Central memory CD4-positive, alpha-beta T cell (primary cell): Measurements from ENCODE around the gene FIBCD1.

ENCODE experiments used
- DNase-seq: peaks from one replicate; pipeline ENCODE4 v3.0.0; 2022

Gene FIBCD1

DNA sequence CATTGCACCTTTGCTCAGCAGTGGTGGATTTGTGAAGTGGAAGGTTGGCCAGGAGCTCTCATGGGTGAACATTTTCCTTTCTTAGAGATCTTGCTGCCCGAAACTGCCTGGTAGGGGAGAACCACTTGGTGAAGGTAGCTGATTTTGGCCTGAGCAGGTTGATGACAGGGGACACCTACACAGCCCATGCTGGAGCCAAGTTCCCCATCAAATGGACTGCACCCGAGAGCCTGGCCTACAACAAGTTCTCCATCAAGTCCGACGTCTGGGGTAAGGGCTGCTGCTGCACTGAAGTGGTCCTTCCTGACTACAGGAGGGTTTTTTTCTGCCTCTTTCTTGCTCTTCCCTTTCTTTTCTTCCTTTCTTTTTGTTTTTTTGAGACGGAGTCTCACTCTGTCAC lies 64.3 kb downstream of the FIBCD1 start:
- no peak for DNase-seq

DNA sequence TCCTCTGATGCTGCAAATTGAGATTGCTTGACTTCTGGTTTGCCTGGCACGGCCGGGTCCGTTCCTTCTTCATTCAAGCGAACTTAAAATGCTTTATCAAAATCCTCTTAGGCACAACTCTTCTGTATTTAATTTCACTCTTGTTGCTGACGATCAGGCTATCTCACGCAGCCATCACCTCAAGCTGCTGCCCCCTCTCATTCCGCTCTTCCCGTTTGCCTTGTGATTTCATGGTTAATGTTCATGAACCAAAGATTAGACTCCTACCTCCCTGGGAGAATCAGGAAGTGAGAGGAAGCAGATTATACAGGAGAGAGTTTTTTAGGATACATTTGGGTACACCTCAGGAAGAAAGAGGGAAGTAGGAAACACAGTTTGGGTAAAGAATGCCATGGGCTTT lies 65.1 kb downstream of the FIBCD1 start:
- no peak for DNase-seq

DNA sequence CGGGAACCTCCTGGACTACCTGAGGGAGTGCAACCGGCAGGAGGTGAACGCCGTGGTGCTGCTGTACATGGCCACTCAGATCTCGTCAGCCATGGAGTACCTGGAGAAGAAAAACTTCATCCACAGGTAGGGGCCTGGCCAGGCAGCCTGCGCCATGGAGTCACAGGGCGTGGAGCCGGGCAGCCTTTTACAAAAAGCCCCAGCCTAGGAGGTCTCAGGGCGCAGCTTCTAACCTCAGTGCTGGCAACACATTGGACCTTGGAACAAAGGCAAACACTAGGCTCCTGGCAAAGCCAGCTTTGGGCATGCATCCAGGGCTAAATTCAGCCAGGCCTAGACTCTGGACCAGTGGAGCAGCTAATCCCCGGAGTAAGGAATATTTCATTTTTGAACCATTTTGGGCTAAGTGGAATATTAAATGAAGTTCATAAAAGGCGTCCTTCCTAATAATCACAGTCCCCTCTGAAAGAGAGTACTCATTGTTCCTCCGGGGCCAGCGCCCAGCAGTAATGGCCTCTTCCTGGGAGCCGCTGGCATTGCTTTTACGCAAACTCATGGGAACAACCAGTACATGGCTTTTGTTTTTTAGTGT lies 66.0 kb downstream of the FIBCD1 start:
- DNase-seq: no peak

DNA sequence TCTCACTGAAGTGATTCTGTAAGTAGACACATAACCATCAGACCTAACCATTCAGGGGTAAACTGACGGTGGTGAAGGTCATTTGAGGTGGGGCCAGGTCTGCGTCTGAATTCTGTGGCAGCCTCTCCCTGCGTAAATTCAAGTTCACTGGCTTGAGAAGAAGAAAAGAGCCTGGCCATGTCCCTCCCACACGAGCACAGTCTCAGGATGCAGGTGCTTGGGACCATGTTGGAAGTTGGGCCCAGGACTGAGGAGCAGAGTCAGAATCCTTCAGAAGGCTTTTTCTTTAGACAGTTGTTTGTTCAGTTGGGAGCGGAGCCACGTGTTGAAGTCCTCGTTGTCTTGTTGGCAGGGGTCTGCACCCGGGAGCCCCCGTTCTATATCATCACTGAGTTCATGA lies 66.5 kb downstream of the FIBCD1 start:
- no peak for DNase-seq

DNA sequence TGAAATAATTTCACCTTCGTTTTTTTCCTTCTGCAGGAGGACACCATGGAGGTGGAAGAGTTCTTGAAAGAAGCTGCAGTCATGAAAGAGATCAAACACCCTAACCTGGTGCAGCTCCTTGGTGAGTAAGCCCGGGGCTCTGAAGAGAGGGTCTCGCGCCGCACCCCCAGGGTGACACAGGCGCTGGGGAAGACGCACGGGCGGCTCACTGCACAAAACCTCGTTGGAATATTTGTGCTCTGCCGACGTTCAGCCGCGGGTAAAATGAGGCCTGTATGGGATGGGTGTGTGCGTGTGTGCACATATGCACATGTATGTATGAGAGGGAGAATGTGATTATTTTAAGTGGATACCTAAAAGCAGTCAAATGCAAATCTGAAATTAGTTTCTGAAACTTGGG lies 67.0 kb downstream of the FIBCD1 start:
- no peak for DNase-seq

DNA sequence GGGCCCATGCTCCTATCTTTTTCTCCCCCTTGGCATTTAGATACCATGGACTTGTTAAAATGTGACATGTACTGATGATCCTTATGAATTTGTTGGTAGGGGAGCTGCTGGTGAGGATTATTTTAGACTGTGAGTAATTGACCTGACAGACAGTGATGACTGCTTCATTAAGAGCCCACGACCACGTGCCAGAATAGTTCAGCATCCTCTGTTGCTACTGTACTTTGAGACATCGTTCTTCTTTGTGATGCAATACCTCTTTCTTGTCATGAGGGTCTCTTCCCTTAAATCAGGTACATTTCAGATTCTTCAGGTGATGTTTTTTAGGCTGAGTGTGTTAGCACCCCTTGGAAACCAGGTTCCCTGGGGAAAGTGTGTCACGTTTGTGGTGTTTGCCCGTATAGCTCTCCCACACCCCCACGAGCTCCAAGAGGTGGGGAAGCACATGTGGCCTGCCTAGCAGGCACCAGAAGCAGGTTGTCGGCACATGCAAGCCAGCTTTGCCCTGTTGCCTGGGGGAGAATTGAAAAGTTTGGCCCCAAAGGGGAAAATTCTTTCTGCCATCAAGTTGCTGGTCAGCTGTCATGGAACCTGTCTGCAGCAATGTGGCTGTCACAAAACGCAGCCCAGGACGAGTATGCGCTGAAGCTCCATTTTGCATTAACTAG lies 67.5 kb downstream of the FIBCD1 start:
- no peak for DNase-seq

DNA sequence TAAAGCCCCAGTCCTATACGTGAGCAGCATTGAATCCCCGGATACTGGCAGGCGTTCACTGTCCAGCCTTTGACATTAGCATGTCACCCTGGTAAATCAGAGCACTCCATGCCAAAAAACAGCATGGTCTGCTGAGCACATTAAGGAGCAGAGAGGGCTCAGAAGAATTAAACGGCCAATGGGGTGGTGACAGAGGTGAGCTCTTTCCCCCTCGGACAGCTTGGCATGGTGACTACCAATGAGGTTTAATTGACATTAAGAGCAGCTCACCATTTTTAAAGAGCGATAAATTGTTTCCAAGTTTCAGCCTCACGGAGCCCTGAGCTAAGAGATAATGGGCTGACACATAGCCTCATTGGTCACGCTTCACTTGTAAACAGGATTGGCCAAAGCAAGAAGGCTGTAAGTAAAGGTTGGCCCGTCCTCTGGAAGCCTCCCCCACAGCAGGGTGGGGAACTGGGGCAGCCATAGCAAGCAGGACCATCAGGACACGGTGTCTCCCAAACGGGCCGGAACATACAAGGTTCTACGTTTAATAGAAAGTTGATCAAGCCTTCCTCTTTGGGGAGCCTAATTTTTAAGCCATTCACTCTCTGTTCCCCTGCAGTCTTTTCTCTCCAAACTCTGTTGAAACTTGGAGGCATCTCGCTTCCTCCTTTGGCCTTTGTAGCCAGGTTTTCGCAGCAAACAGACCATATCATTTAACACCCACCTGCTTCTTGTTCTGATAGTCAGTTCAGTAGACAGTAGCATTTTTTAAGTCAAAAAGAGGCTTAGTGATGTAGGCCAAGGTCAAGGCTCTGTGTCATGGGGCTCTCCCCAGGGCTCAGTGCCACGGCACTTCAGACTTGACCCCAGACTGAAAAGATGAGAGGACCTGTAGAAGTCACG lies 68.3 kb downstream of the FIBCD1 start:
- DNase-seq: no peak

DNA sequence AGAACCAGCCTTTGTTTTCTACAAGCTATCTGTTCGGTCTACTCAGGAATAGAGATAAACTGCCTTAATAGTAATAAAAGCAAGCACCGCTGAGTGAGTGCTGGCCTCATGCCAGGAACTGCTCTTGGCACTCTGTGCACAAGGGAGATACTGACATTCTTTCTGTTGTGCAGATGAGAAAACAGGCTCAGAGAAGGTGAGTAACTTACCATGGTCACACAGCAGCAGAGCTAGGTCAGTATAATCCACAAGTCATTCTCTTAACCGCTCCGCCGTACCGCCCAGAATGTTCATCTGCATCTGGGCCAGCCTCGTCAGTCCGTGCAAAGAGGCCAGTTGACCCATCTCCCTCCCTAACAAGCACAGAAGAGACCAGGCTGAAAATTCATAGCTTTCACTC lies 69.8 kb downstream of the FIBCD1 start:
- no peak for DNase-seq

DNA sequence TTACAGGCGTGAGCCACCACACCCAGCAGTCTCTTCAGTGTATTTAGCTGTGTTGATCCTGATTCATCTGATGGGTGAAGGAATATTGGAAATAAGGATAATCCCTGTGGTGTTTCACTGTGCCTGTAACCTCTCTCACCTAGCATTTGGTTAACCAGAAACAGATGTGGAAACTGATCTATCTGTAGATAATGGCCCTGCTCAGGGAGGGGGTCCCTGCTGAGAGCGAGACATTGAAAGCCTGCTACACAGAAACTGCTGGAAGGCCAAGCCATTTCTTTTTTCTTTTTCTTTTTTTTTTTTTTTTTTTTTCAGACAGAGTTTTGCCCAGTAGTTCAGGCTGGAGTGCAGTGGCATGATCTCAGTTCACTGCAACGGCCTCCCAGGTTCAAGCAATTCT lies 70.8 kb downstream of the FIBCD1 start:
- no peak for DNase-seq

DNA sequence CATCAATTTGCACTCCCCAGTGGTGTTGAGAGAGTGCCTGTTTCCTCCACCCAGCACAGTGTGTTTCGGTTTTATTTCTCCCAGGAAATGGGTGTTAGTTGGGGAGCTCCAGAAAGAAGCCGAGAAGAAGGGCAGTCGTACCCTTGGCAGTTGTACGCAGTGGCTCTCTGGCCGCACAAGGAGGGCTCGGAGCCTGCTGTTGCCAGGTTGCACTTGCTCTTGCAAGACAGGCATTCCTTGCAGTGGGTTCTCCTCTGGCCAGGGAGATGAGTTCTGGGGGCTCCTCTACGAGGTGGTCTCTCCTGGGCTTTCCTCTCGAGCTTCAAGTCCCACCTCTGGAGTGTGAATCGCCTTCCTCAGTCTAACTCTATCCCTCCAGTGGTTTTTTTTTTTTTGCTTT lies 71.5 kb downstream of the FIBCD1 start:
- no peak for DNase-seq

DNA sequence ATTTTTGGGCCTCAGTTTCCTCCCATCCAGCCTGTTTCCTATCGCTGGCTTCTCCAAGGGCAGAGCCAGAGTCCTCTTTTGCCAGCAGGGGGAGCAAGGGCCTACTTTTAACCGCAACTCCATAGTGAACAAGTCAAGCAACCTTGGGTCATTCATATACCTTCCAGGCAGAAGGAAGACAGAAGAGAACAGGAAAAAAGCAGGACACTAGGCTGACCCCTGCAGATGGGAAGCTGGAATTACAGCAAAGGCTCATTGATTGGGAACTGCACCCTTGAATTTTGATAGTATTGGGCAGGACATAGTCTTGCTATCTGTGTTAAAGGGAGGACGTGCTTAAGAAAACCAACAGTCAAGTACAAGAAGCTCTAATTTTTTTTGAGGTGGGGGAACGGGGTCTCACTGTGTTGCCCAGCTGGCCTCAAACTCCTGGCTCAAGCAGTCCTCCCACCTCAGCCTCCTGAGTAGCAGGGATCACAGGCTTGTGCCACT lies 72.5 kb downstream of the FIBCD1 start:
- peak; percentile 23 for DNase-seq

DNA sequence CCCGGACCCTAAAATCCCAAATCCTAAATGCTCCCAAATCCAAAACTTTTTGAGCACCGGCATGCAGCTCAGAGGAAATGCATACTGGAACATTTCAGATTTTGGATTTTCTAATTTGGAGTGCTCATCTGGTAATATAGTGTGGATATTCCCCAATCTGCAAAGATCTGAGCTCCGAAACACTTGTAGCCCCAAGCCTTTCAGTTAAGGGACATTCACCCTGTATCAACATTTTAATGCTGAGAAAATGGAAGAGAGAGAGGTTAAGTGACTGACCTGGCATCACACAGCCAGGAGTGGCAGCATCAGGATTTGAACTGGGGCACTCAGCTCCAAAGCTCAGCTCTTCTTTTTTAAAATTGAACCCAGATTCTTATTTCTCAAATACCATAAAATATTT lies 73.1 kb downstream of the FIBCD1 start:
- DNase-seq: no peak

DNA sequence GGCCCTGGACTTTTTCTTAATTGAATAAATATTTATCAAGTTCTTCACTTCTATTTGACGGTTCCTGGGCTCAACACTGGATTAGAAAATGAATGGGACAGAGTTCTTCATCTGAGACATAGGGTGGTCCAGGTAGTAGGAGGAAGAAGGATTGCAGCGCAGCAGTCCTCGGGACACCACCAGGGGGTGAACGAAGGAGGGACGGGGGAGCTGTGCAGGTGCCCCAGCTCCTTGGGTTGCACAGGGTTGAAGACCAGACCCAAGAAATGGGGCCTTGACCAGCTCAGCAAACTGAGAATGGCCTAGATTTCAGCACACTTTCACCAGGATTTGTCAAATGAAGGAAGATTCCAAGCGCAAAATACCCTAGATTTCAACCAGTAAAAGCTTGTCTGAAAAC lies 74.5 kb downstream of the FIBCD1 start:
- DNase-seq: no peak

DNA sequence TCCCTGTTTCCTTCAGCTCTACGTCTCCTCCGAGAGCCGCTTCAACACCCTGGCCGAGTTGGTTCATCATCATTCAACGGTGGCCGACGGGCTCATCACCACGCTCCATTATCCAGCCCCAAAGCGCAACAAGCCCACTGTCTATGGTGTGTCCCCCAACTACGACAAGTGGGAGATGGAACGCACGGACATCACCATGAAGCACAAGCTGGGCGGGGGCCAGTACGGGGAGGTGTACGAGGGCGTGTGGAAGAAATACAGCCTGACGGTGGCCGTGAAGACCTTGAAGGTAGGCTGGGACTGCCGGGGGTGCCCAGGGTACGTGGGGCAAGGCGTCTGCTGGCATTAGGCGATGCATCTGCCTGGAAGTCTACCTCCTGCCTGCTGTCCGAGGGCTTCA lies 76.3 kb downstream of the FIBCD1 start:
- no peak for DNase-seq

DNA sequence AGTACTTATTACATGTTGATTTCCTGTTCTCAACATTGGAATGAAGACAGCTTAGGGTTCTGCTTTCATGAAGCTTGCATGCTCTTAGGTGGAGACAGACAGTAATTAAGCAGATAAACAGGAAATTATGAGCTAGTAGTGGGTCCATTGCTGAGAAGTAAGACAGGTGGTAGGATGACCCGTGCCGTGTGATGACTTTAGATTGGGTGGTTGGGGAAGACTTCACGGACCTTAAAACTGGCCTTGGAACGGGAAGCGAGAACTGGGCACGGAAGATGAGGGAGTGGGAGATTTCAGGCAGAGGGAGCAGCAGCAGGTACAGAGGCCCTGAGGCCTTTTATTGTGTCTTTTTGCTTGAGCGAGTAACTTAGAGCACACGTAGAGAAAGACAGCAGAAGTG lies 76.8 kb downstream of the FIBCD1 start:
- DNase-seq: no peak

DNA sequence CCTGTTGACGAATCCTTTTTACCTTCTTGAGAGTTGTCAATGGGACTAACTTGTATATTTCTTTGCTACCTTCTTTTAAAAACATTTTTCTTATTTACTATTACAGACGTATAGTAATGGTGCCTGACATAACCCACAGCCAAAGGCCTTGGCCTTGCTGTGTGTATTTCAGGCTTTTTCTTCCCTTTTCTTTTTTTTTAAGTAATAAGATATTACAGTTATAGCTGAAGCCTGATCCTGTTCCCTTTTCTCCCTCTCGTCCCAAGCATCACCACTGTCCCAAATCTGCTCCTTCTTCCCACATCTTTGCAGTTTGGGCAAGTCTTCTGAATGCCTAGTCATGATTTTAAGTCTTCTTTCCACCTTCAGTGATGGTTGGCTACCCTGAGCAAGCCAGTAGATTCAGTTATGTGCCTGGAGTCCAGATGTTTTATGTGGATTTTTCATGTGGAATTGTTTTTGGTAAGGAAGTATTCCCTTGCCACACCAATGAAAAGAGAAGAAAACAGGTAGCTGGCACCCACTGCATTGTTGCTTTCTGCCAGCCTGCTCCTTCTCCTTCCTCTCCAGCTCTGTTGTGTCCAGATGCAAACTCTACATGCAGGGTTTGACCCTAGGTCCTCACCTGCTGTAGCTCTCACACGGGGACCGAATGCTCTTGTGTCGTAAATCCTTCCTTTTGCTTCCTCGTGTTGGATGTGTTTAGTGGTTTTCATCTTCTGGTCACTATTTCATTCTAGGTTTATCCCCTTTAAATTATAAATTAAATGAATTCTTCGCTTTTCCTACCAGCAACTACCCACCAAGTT lies 77.5 kb downstream of the FIBCD1 start:
- no peak for DNase-seq

DNA sequence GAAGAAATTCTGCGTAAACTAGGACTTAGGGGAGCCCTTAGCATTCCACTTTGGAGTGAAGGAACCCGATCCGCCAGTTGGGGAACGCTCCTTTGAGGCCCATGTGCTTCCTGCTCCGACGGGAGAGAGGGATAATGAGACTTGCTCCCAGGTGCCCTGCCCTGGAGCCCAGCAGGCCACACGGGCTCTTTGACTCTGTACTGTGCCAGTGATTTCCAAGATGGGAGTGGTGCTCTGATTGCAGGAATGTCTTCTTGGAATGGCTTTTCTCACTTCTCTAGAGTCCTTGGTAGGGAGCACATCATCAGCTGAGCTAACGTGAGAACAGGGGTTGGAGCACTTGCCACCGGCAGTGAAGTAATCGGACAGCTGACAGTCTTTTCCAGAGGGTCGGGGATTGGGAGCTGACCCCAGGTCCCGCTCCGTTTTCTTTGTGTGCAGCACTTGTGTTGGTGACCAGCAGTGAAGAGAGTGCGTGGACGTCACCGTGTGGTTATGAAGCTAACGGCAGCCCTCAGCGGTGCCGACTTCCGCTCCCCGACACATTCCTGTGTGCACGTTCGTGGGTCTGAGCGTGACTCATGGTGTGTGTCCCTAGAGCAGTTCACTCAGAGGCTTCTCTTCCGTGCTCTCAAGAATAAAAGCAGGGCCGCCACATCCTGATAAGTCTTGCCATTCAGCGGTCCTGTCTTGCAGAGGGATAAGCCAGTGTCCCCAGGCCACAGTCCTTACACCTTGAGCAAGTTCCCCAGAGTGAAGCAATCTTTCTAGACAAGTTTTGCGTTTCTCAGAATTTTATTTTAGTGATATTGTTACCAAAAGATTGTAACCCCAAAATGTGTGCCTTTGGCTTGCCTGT lies 78.4 kb downstream of the FIBCD1 start:
- DNase-seq: no peak

DNA sequence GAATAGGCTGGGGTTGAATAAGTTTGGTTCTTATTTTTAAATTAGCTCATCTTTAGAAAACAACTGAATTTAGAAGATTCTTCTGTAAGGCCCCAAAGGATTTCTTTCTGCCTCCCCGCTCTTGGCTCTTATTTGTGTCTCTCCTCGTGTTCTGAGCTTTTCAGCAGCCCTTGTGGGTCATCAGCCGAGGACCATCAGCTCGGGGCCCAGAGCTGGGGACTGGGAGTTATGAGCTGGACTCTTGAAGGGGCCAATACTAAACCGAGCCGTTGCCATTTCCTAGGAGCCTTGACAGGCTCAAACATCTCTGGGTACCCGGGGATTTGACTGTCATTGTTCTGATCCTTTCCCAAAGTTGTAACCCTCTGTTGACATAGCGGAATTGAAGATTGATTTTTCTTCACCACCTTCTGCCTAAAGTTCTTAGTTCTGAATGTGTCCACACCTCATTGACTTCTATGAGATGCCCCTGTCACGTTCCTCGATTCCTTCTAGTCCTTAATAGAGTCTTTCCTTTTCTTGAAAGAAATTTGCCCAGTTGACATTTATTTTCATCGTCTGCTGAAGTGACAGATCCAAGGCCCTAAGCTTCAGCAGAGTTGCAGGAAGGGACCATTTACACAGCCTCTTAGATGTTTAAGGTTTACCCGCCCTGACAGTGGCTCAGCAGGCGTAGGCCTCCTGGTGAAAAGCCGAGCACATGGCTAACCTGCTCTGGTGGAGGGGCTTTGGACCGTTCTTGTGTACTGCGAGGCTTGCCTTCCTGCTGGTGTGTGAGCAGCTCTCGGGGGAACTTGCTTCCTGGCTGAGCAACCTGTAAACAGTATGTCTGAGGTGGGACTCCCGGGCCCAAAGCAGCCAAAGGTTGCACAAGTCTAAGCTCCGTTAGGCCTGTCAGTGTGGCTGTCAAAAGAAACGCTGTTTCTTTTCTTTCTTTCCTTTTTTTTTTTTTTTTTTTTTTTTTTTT lies 80.0 kb downstream of the FIBCD1 start:
- no peak for DNase-seq

DNA sequence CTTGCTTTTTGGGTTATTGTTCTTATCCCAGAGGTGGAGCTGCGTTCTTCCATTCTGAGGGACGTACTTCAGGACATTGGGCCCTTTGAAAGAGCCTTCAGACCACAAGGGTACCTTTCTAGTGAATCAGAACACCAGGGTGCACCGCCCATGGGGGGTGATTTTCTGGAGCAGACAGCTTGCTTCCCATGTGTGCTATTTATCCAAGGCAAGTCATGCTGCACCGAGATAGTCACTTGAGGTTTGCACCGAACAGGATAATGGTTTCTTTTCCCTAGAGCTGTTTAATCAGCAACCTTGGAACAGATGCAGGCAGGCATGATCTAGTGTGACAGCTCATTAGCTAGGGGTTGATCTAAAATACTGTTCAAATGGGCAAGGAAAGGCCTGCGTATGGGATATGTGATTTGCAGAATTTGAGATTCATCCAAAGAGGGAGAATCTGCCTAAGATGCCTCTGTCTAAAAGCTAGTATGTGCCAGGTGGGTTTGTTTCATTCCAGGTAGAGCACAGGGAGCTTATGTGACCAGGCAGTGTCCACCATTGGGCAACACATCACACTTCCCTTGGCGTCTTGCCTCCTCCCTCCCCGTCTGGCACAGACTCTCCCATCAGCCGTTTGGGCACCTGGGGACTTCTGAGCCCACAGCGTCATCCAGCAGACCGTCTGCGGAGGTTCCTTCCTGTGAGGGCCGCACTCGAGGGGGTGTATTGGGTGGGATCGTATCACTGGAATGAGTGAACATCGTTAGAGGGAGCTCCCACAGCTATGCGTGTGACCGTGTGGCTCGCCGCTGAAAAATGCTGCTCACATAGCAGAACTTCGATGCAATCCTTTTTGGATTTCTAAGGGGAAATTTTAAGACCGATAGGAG lies 80.9 kb downstream of the FIBCD1 start:
- DNase-seq: no peak

DNA sequence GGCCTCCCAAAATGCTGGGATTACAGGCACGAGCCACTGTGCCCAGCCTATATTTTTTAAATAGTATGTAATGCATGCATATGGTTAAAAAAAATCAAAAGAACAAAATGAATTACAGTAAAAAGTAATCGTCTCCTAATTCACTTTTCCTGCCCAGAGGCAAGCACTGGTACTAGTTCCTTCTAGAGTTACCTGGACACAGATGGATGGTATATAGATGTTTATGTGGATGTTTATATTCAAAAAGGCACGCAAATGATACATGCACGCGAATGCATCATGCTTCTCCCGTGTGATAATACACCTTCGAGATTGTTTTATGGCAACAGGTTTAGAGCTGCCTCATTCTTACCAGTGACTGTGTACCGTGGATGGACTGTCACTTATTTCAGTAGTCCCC lies 82.6 kb downstream of the FIBCD1 start:
- DNase-seq: no peak
